C4-2B (cell line): Measurements from ENCODE around the gene IL18.
"Not testable (repeated sequence)": the region's sequence is repeated elsewhere in the genome, so short reads cannot be mapped to it uniquely, and the experiment has no call there.

ENCODE experiments used
- H3K27ac ChIP-seq: fragments of 450-650 bp; 2 replicates; pipeline ENCODE4 v1.5.1; 2017
- CTCF ChIP-seq: fragments of 450-650 bp; conservative IDR thresholded peaks from 2 replicates; pipeline ENCODE4 v1.5.1; 2017; ENCODE audit warnings: mild to moderate bottlenecking
- ZFX ChIP-seq: fragments of 450-650 bp; IDR thresholded peaks from 2 replicates; pipeline ENCODE4 v1.6.1; 2017

Gene IL18

DNA sequence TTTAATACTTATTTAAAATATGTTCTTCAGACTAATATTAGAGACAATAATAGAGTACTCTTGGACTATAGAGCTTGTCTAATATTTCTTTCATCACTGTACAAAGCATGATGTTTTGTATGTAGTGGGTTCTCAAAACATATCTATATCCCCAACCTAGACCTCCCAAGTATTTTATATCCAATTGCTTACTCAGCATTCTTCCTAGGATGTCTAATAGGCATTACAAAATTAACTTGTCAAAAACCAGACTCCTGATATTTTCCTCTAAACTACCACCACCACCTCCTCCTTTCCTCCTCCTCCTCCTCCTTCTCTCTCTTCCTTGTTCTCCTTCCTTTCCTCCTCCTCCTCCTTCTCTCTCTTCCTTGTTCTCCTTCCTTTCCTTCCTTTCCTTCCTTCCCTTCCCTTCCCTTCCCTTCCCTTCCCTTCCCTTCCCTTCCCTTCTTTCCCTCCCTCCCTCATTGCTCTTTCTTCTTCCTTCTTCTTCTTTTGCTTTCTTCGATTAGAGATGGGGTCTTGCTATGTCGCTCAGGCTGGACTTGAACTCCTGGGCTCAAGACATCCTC, 32.7 kb upstream of the IL18 start:
- TF ChIP-seq ZFX, result no peak
- TF ChIP-seq CTCF, result no peak
- no peak overlapping the region for H3K27ac ChIP-seq

DNA sequence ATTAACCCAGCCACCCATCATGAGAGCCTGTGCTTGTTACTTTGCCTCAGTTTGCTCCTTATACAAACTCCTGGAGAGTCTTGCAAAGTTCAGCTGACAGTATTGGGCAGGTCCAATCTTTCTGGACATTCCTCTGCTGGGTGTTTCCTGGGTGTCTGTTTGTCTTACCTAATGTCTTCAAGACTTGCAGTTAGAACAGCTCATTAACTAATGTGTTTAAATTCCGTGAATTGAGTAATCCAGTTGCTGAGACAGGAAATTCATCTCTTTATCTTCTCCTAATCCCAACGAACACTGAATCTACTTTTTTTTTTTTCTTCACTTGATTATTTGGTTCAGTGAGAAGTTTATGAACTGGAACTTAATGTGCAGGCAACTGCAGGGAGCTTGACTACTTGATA, 32.1 kb upstream of the IL18 start:
- no peak for TF ChIP-seq CTCF
- no peak for TF ChIP-seq ZFX
- no peak overlapping the region for H3K27ac ChIP-seq

- not testable (repeated sequence) for H3K27ac ChIP-seq
Observed at GRCh38 chr11:112195113-112195512, 31.2 kb upstream of the IL18 start.

DNA sequence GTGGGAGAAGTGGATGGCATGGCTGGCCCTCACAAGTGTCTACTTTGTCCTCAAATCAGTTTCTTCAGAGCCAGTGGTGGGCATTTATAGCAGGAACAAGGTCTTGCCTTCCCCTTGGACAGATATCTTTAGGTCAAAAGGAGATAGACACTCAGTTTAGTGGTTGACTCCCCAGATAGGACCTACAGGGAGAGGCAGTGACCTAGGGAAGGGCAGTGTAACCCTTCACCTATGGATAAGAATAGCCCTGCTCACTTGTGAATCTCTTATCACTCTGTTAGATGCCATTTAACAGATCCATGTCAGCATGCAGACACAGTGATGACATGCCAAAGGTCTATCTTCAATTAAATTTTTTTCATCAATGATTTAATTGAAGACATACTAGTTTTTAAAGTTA, 22.4 kb upstream of the IL18 start:
- TF ChIP-seq ZFX (no peak), CTCF (no peak)
- H3K27ac ChIP-seq, result no peak overlapping the region

GRCh38 chr11:112185883-112186282, 22.0 kb upstream of the IL18 start:
- H3K27ac ChIP-seq, result no peak overlapping the region
- no peak for TF ChIP-seq CTCF
- TF ChIP-seq ZFX, result no peak

GRCh38 chr11:112182867-112183266, 19.0 kb upstream of the IL18 start:
- no peak overlapping the region for H3K27ac ChIP-seq
- TF ChIP-seq CTCF, result no peak
- TF ChIP-seq ZFX, result no peak

DNA sequence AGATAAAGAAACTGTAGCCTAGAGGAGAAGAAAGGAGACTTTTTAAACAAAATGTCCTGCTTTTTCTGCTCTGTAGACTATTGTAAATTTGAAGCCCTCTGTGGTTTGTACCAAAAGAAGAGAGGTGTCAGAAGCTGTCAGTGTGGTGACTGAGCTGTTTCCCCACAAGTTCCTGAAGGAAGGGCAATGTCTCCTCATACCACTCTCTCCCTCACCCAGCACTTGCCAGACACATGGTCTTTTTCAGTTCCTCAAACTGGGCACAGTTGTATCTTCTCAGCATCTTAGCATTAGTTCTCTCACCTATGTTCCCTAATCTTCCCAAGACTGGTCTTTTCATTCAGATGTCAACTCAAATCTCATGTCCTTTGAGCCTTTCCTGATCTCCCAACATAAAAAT, 15.7 kb upstream of the IL18 start:
- TF ChIP-seq ZFX (no peak), CTCF (no peak)
- H3K27ac ChIP-seq, result no peak overlapping the region

GRCh38 chr11:112178936-112179335, 15.0 kb upstream of the IL18 start:
- TF ChIP-seq ZFX, result no peak
- no peak for TF ChIP-seq CTCF
- H3K27ac ChIP-seq, result no peak overlapping the region
